Vagina (tissue), 2 donors: ENCODE measurements around the gene SLC35G6. TPM values are rescaled to one million over a fixed set of nuclear protein-coding genes. Genes with fewer than 3 reads are reported as not detected.
A peak's percentile ranks its signal among the peaks of the same experiment; 100 is the strongest.

Experiments
- DNase-seq, 2 donors: peaks; one replicate each; pipeline ENCODE4 v3.0.0-alpha.2; 2017; ENCODE audit errors: extremely low spot score in 2 of 2
- H3K27ac ChIP-seq: fragments of 200-600 bp; sonication (generic); one replicate; pipeline ENCODE4 v1.5.1; 2019
- H3K27me3 ChIP-seq: fragments of 200-600 bp; sonication (generic); one replicate; pipeline ENCODE4 v1.5.1; 2019
- H3K36me3 ChIP-seq, 2 donors: fragments of 200-600 bp; sonication (generic); one replicate each; pipeline ENCODE4 v1.5.1; 2017 to 2019
- H3K4me1 ChIP-seq: fragments of 200-600 bp; sonication (generic); one replicate; pipeline ENCODE4 v1.5.1; 2019
- H3K4me3 ChIP-seq, 2 donors: fragments of 200-600 bp; sonication (generic); 1 replicate in 1 of 2; 2 replicates in 1 of 2; pipeline ENCODE4 v1.5.1; 2016 to 2019
- H3K9me3 ChIP-seq: fragments of 200-600 bp; sonication (generic); one replicate; pipeline ENCODE4 v1.5.1; 2019
- POLR2A ChIP-seq, 2 donors: fragments of 450-650 bp; IDR thresholded peaks; one replicate each; pipeline ENCODE4 v1.6.1; 2017; ENCODE audit warnings: antibody characterized with exemption in 2 of 2, mild to moderate bottlenecking in 2 of 2, moderate library complexity in 2 of 2
- POLR2AphosphoS5 ChIP-seq, 2 donors: sonication (generic); formaldehyde crosslinking; IDR thresholded peaks; one replicate each; pipeline ENCODE4 v1.9.0; 2017; ENCODE audit warnings: antibody characterized with exemption in 2 of 2, mild to moderate bottlenecking in 2 of 2, low read depth in 1 of 2; ENCODE audit not compliant: insufficient read depth in 1 of 2
- intact Hi-C: fragments of 100-400 bp; cut with DNase I; formaldehyde crosslinking; loops from one replicate; pipeline ENCODE4 v1.15.1; 2023
- total RNA-seq: library from RNA; depleted of rRNA; stranded (reverse); fragments of >200 nt; gene quantifications from one replicate; pipeline ENCODE4 v1.2.3, GENCODE V29; 2016
- TF ChIP-seq, protein P1 (sequence below), 3 experiments: fragments of 450-650 bp in 2 of 3; fragments of 200-600 bp in 1 of 3; sonication (generic) in 1 of 3; IDR thresholded peaks; one replicate each; pipeline ENCODE4 v1.5.1; 2017 to 2019; ENCODE audit warnings: antibody characterized with exemption in 3 of 3, mild to moderate bottlenecking in 2 of 3, moderate library complexity in 2 of 3

The SLC35G6 gene
- total RNA-seq, 1 donor from 2014 or later, result not detected

DNA sequence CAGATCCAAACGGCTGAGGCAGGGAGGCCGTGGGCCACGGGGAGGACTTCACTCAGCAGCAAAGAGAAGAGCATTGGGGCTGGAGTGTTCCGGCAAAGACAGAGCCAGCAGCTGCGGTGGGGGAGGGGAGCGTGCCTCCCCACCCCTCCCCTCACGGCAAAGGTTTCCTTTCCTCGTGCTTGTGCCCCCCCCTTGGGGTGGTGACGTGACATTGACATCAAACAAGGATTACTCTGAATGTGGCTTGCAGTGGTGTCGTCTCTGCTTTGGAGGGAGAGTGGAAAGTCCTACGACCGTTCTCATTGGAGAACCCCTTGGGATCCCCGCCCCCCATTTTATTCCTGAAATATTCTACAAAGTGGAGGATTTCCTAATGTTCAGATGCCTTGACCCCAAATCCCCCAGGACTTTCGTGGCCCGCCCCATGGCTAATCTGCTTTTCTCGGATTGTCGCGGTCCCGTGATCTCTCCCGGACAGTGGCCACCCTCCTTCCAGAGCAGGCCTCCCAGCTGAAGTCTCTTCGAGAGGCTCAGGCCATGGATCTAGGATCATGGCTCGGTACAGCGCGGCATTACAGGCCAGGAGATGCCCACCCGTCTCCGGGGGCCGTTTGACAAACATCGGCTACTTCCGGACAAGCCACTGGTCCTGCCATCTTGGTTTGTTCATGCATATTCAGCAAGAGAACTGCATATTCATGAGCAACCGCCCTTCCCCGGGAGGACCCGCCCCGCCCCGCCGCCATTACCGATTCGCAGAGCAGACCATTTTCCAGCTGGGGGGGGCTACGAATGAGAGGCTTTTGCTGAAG, 2.2 kb downstream of the SLC35G6 start:
- TF ChIP-seq, protein P1, sequence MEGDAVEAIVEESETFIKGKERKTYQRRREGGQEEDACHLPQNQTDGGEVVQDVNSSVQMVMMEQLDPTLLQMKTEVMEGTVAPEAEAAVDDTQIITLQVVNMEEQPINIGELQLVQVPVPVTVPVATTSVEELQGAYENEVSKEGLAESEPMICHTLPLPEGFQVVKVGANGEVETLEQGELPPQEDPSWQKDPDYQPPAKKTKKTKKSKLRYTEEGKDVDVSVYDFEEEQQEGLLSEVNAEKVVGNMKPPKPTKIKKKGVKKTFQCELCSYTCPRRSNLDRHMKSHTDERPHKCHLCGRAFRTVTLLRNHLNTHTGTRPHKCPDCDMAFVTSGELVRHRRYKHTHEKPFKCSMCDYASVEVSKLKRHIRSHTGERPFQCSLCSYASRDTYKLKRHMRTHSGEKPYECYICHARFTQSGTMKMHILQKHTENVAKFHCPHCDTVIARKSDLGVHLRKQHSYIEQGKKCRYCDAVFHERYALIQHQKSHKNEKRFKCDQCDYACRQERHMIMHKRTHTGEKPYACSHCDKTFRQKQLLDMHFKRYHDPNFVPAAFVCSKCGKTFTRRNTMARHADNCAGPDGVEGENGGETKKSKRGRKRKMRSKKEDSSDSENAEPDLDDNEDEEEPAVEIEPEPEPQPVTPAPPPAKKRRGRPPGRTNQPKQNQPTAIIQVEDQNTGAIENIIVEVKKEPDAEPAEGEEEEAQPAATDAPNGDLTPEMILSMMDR (IDR thresholded peaks at IDR 0.05), result no peak
- TF ChIP-seq POLR2AphosphoS5 (IDR thresholded peaks at IDR 0.05; ENCODE audit: insufficient read depth in 1 of 2, low read depth in 1 of 2) (peak; percentile 45 to 86), POLR2A (IDR thresholded peaks at IDR 0.05) (peak in 1 of 2 donors; percentile 60)
- H3K4me3 ChIP-seq, result peak overlapping the region; percentile 53 to 64
- H3K27me3 ChIP-seq, result no peaks in the 10 kb centered on the region
- H3K9me3 ChIP-seq, result no peaks in the 10 kb centered on the region
- no peaks in the 10 kb centered on the region for H3K36me3 ChIP-seq
- peak in 1 of 2 donors; percentile 99 for DNase-seq
- intact Hi-C loops, result loop anchor here (2.0 to 5.0 kb wide), 2 partner anchors 45 to 131 kb away; partner anchors contain the start of genes FGF11 and KCTD11
- H3K27ac ChIP-seq, result peak overlapping the region; percentile 100
- peaks cover 66% of the 10 kb centered on the region for H3K4me1 ChIP-seq

DNA sequence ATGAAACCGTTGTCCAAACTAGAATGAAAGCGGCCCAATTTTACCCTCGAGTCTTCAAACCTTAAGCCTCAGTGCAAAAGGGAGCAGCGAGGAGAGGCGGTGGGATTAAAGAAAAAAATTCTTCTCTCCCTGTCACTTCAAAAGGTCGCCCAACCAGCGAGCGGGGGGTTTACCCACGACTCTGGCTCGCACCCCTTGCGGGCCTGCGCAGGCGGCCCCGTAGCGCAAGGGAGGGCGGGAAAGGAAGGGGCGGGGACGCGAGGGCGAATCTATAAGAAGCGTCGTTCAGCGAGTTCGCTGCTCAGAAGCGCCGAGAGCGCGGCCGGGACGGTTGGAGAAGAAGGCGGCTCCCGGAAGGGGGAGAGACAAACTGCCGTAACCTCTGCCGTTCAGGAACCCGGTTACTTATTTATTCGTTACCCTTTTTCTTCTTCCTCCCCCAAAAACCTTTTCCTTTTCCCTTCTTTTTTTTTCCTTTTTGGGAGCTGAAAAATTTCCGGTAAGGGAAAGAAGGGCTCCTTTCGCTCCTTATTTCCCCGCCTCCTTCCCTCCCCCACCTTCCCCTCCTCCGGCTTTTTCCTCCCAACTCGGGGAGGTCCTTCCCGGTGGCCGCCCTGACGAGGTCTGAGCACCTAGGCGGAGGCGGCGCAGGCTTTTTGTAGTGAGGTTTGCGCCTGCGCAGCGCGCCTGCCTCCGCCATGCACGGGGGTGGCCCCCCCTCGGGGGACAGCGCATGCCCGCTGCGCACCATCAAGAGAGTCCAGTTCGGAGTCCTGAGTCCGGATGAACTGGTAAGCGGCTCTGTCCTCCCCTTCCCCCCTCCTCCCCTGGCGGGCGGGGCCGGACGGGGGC, 3.0 kb downstream of the SLC35G6 start, which contains the start of gene POLR2A:
Gene POLR2A (plus strand): TSS at position 300 of the 852 bp plus-strand sequence.
- Histone ChIP-seq H3K4me1 (peaks cover 74% of the 10 kb centered on the region), H3K9me3 (no peaks in the 10 kb centered on the region), H3K27ac (peak within 1 kb of the TSS; percentile 100), H3K27me3 (no peaks in the 10 kb centered on the region), H3K36me3 (no peaks in the 10 kb centered on the region), H3K4me3 (peak within 1 kb of the TSS; percentile 53 to 64)
- TF ChIP-seq, protein P1 (IDR thresholded peaks at IDR 0.05), result no peak
- TF ChIP-seq POLR2AphosphoS5 (IDR thresholded peaks at IDR 0.05; ENCODE audit: insufficient read depth in 1 of 2, low read depth in 1 of 2), result peak; percentile 89 to 100
- TF ChIP-seq POLR2A (IDR thresholded peaks at IDR 0.05), result peak; percentile 92 to 100
- peak in 1 of 2 donors; percentile 100 for DNase-seq
- intact Hi-C loops, result loop anchor here (2.0 to 5.0 kb wide), 2 partner anchors 45 to 132 kb away; partner anchors contain the start of genes FGF11 and KCTD11

DNA sequence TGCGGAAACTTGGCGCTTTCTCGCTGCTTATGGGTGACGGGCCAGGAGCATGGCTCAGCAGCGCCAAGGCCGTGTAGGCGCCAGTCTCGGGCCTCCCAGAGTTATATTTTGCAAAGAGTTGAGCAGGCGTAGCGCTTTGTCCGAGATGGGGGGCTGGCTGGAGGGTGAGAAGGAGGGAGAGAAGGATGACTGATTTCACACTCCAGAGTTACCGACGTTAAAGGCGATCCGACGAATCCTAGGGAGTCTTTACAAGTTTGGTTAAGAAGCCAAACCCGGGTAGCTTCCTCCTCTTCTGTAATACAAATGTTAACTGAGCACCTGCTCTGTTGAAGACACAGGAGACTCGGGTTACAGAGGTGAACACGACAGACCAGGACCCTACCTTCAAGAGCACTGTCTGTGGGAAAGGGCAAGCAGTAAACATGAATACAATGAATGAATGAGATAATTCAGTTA, 3.7 kb downstream of the SLC35G6 start:
- H3K36me3 ChIP-seq, result no peaks in the 10 kb centered on the region
- peak overlapping the region; percentile 100 for H3K27ac ChIP-seq
- peaks cover 78% of the 10 kb centered on the region for H3K4me1 ChIP-seq
- intact Hi-C loops, result loop anchor here (2.0 to 5.0 kb wide), 3 partner anchors 46 to 133 kb away; partner anchors contain the start of genes FGF11, KCTD11 and PLSCR3
- no peak for TF ChIP-seq POLR2AphosphoS5 (IDR thresholded peaks at IDR 0.05; ENCODE audit: insufficient read depth in 1 of 2, low read depth in 1 of 2)
- TF ChIP-seq, protein P1 (IDR thresholded peaks at IDR 0.05), result peak in 1 of 3 experiments; percentile 23
- H3K9me3 ChIP-seq, result no peaks in the 10 kb centered on the region
- peak overlapping the region; percentile 53 to 64 for H3K4me3 ChIP-seq
- no peak for DNase-seq
- no peaks in the 10 kb centered on the region for H3K27me3 ChIP-seq

DNA sequence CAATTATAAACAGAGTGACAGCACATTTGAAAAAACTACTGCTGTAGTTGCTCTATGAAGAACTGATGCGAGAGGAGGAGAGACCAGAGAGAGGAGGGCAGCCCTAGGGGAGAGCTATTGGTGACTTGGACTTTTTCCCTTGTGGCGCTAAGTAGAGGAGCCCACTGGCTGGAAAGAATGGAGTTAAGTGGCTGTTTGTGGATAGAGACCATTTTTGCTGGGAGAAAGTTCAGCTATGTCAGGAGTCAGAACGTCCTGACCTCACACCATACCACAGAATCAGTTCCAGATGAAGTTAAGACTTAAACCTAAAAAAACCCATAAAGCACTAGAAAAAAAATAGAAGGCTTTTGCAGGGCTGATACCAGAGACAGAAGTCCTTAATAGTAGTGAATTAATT, 4.9 kb downstream of the SLC35G6 start:
- Histone ChIP-seq H3K4me1 (peaks cover 80% of the 10 kb centered on the region), H3K27me3 (no peaks in the 10 kb centered on the region), H3K36me3 (no peaks in the 10 kb centered on the region), H3K9me3 (no peaks in the 10 kb centered on the region), H3K4me3 (peak overlapping the region; percentile 53 to 64), H3K27ac (peak overlapping the region; percentile 100)
- intact Hi-C loops, result loop anchor here (5.0 kb wide), 1 partner anchor 94 kb away; the partner anchor contains the start of gene PLSCR3
- TF ChIP-seq, protein P1 (IDR thresholded peaks at IDR 0.05), result no peak
- TF ChIP-seq POLR2A (IDR thresholded peaks at IDR 0.05) (no peak), POLR2AphosphoS5 (IDR thresholded peaks at IDR 0.05; ENCODE audit: insufficient read depth in 1 of 2, low read depth in 1 of 2) (peak in 1 of 2 donors; percentile 20)
- no peak for DNase-seq
